HUES6 (cell line): Measurements from ENCODE around the gene MALT1.
A peak's percentile ranks its signal among the peaks of the same experiment; 100 is the strongest.
"Not testable (repeated sequence)": the region's sequence is repeated elsewhere in the genome, so short reads cannot be mapped to it uniquely, and the experiment has no call there.

Experiments
- H3K27ac ChIP-seq: 2 replicates; pipeline ENCODE4 v1.7.0; 2013; ENCODE audit warnings: low read depth, mild to moderate bottlenecking, low read length, inconsistent platforms
- H3K27me3 ChIP-seq: 2 replicates; pipeline ENCODE4 v1.6.1; 2013; ENCODE audit warnings: low read length; ENCODE audit not compliant: control insufficient read depth, insufficient read depth
- H3K36me3 ChIP-seq: 2 replicates; pipeline ENCODE4 v1.6.1; 2013; ENCODE audit warnings: low read length; ENCODE audit not compliant: control insufficient read depth, insufficient read depth
- H3K4me1 ChIP-seq: 2 replicates; pipeline ENCODE4 v1.6.1; 2013; ENCODE audit warnings: low read length; ENCODE audit not compliant: control insufficient read depth, insufficient read depth
- H3K4me3 ChIP-seq: 2 replicates; pipeline ENCODE4 v1.5.1; 2013; ENCODE audit warnings: low read depth, low read length
- H3K9ac ChIP-seq: one replicate; pipeline ENCODE4 v1.6.1; 2013; ENCODE audit warnings: mild to moderate bottlenecking, low read length
- H3K9me3 ChIP-seq: 2 replicates; pipeline ENCODE4 v1.6.1; 2013; ENCODE audit warnings: low read depth, low read length; ENCODE audit not compliant: control insufficient read depth, insufficient read depth

Gene MALT1

DNA sequence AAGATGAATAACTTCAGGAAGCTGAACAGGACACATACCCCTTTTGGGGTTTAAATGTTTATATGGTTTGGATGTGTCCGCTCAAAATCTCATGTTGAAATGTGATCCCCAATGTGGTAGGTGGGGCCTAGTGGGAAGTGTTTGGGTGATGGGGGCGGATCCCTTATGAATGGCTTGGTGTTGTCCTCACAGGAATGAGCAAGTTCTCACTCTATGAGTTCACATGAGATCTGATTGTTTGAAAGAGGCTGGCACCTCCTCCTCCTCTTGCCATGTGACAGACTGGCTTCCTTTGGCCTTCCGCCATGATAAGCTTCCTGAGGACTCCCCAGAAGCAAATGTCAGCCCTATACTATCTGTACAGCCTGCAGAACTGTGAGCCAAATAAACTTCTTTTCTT lies 104.8 kb downstream of the MALT1 start:
- Histone ChIP-seq H3K36me3 (no peaks in the 10 kb centered on the region), H3K4me3 (no peak overlapping the region), H3K9ac (no peak overlapping the region), H3K4me1 (no peaks in the 10 kb centered on the region), H3K9me3 (no peaks in the 10 kb centered on the region), H3K27ac (no peak overlapping the region), H3K27me3 (no peaks in the 10 kb centered on the region)

DNA sequence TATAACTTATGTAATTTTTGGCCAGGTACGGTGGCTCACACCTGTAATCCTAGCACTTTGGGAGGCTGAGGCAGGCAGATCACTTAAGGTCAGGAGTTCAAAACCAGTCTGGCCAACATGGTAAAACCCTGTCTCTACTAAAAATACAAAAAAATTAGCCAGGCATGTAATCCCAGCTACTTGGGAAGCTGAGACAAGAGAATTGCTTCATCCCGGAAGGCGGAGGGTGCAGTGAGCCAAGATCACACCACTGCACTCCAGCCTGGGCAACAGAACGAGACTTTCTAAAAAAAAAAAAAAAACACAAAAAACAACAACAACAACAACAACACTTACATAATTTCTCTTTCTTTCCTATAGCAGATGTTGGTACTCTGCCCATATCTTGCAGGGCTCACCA lies 105.3 kb downstream of the MALT1 start:
- H3K27me3 ChIP-seq, H3K4me3 ChIP-seq, H3K9me3 ChIP-seq, H3K4me1 ChIP-seq, H3K27ac ChIP-seq, H3K9ac ChIP-seq, H3K36me3 ChIP-seq: not testable (repeated sequence)

DNA sequence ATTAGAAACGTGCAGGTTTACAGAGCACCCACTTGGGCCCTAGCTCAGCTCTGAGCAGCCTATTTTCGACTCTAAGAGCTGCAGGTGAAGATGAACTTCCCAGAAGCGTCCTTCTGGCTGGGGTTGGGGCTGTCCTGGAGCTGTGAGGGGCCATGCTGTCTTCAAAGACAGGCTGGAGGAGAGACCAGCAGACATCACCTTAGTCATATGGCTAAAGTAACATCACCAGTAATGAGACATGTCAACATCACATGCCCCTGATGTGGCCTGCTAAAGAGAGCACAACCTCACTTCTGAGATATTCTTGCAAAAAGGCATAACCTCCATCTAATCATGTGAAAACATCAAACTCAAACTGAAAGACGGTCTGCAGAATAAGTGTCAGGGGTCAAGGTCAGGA lies 106.2 kb downstream of the MALT1 start:
- Histone ChIP-seq H3K36me3 (no peaks in the 10 kb centered on the region), H3K9ac (no peak overlapping the region), H3K4me1 (0 out of 2 replicates have a peak, but pooled peaks cover 2% of the 10 kb centered on the region), H3K27me3 (no peaks in the 10 kb centered on the region), H3K27ac (no peak overlapping the region), H3K4me3 (no peak overlapping the region), H3K9me3 (no peaks in the 10 kb centered on the region)

DNA sequence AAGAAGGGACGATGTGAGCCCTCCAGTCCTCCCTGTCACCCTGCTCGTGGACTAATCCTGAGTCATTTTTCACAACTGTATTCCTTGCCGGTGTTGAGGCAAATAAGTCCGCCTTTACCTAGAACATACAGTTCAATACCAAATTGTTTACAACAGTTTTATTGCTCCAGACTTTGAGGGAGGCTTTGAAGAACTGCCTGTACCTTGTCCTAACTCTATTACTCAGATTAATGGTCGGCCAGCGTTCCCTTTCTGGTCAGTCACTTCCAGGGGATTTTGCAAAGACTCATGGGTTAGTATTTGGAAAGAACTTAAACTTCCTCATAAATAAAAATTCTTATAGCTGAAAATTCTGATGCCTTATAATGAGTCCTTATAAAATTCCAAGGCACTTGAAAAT lies 108.3 kb downstream of the MALT1 start:
- Histone ChIP-seq H3K9me3 (no peaks in the 10 kb centered on the region), H3K27me3 (no peaks in the 10 kb centered on the region), H3K4me1 (peaks cover 7% of the 10 kb centered on the region), H3K27ac (no peak overlapping the region), H3K36me3 (no peaks in the 10 kb centered on the region), H3K9ac (no peak overlapping the region), H3K4me3 (no peak overlapping the region)

DNA sequence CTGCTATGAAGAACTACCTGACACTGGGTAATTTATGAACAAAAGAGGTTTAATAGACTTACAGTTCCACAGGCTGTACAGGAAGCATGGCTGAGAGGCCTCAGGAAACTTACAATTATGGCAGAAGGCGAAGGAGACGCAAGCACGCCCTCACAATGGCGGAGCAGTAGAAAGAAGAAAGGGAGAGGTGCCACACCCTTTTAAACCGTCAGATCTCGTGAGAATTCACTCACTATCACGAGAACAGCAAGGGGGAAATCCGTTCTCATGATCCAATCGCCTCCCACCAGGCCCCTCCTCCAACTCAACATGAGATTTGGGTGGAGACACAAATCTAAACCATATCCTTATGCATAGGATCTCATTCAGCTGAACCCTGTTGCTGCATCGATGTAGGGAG lies 108.8 kb downstream of the MALT1 start:
- Histone ChIP-seq H3K9ac (no peak overlapping the region), H3K4me1 (peaks cover 12% of the 10 kb centered on the region), H3K27ac (no peak overlapping the region), H3K9me3 (no peaks in the 10 kb centered on the region), H3K27me3 (no peaks in the 10 kb centered on the region), H3K36me3 (no peaks in the 10 kb centered on the region), H3K4me3 (no peak overlapping the region)

DNA sequence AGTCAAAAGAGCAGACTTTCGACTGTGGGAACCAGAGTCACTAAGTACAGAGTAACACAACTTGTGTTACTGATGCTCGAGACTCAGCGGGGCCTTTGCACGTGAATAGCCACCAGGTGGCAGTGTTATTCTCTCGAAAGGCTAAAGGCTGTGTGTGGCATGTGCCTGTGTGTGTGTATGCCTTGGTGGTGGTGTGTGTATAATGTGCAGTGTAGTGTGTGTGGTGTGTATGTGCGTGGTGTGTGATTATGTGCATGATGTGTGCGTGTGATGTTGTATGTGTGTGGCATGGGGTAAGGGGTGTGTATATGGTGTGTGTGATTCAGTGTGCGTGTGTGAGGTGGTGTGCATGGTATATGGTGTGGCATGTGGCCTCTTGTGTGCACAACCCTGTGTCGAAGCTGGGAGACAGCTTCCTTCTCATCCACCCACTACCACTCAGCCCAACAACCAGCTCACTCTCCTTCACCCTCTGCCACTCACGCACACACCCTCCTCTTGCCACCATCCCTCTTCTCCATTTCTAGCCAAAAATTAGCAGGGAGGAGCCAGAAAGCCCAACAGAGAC lies 110.4 kb downstream of the MALT1 start:
- H3K4me1 ChIP-seq = peaks cover 21% of the 10 kb centered on the region
- H3K9me3 ChIP-seq = no peaks in the 10 kb centered on the region
- no peaks in the 10 kb centered on the region for H3K27me3 ChIP-seq
- H3K9ac ChIP-seq = no peak overlapping the region
- H3K36me3 ChIP-seq = no peaks in the 10 kb centered on the region
- H3K4me3 ChIP-seq = no peak overlapping the region
- H3K27ac ChIP-seq = no peak overlapping the region

DNA sequence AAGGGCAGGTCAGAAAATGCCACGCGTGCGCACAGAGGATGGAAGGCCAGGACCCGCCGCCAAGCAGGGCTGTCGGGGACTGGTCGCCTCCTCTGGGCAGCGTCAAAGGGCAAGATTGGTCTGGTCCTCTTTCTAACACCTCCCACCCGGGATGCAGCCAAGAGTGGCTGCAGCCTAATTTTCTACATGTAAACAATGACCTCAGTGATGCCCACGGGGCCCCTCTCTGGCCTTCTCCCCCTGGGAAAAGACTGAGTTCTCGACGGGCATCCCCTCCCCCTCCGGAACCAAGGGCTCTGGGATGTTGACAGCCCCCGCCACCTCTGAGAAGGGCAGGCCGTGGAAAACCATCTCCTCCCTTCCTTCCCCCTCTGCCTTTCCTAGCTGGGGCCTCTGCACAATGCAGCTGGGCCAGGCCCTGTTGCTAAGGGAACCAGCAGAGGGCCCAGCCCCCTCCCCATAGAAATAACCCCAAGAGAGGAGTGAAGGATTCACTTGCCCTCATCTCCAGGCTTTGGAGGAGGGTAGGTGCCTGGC lies 113.4 kb downstream of the MALT1 start:
- peak overlapping the region; percentile 71 for H3K9ac ChIP-seq
- H3K4me3 ChIP-seq = no peak overlapping the region
- H3K9me3 ChIP-seq = no peaks in the 10 kb centered on the region
- peaks cover 36% of the 10 kb centered on the region for H3K4me1 ChIP-seq
- H3K27me3 ChIP-seq = no peaks in the 10 kb centered on the region
- no peaks in the 10 kb centered on the region for H3K36me3 ChIP-seq
- H3K27ac ChIP-seq = peak overlapping the region; percentile 81; the same call in 1 of the 2 replicates

DNA sequence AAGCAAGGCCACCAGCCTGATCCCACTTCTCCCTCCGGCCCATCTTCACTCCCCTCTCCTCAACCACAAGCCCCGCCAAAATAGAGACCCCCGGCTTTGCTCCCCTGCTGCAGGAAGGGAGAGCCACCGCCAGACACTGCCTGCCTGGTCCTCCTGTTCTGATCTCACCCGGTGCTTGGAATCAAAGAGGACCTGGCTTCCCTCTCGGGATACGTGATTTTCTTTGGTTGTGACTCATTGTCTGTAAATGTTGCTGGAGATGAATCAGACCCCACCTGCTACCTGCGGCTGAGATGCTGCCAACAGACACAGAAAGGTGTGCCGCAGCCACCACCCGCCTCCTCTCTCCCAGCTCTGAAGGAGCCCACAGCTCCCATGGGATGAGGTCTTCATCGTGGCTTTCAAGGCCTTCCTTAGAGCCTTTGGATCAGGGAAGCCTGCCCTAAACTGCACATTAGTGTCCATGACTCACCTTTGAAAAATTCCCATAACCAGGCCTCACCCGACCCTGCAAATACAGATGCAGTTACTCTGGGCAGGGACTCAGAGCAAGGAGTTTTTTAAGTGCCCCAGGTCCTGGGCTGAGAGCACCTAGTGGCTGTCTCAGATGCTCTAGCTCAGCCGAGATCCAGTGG lies 114.0 kb downstream of the MALT1 start:
- H3K9ac ChIP-seq = peak overlapping the region; percentile 71
- no peaks in the 10 kb centered on the region for H3K36me3 ChIP-seq
- peak overlapping the region; percentile 81; the same call in 1 of the 2 replicates for H3K27ac ChIP-seq
- H3K4me3 ChIP-seq = no peak overlapping the region
- no peaks in the 10 kb centered on the region for H3K9me3 ChIP-seq
- H3K4me1 ChIP-seq = peaks cover 42% of the 10 kb centered on the region
- no peaks in the 10 kb centered on the region for H3K27me3 ChIP-seq

DNA sequence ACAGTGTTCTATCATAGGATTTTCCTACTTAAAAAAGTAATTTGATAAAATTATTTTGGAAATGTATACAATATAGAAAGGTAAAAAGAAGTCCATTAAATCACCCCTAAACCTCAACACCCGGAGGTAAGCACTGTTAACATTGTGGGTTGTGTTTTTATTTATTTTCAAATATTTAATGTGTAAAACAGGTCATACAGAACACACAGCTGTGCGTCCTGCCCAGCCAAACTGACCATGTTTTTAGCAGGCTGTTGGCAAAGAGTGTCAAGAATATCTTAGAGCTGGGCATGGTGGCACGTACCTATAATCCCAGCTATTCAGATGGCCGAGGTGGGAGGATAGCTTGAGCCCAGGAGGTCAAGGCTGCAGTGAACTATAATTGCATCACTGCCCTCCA lies 114.6 kb downstream of the MALT1 start:
- no peaks in the 10 kb centered on the region for H3K36me3 ChIP-seq
- no peak overlapping the region for H3K9ac ChIP-seq
- no peak overlapping the region for H3K4me3 ChIP-seq
- H3K27me3 ChIP-seq = no peaks in the 10 kb centered on the region
- peaks cover 44% of the 10 kb centered on the region for H3K4me1 ChIP-seq
- no peaks in the 10 kb centered on the region for H3K9me3 ChIP-seq
- peak overlapping the region; percentile 81; the same call in 1 of the 2 replicates for H3K27ac ChIP-seq

DNA sequence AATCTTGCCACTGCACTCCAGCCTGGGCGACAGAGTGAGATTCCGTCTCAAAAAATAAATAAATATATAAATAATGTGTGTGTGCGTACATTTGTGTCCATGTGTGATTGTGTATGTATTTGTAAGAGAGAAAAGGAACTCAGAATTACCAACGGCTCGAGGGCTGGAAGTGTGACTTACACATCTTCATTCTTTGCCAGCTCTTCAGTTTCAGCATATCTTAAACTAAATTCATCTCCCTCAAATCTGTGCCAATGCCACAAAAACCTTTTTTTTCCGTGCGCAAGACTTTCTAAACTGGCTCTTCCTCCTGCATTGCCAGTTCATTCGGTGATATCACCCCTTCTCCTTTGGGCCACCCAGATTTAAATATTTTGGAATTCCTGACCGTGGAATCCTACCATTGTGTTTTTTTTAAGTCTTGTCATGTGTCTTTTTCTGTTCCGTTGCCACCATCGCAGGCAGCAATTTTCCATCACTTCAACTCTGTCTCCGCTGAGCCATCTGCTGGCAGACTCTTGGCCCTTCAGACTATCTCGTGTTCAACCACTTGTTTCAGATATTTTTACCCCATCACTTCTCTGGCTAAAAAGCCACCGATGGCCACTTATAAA lies 116.4 kb downstream of the MALT1 start:
- Histone ChIP-seq H3K27ac (no peak overlapping the region), H3K4me3 (no peak overlapping the region), H3K4me1 (peaks cover 42% of the 10 kb centered on the region), H3K27me3 (no peaks in the 10 kb centered on the region), H3K9ac (no peak overlapping the region), H3K9me3 (no peaks in the 10 kb centered on the region), H3K36me3 (no peaks in the 10 kb centered on the region)

DNA sequence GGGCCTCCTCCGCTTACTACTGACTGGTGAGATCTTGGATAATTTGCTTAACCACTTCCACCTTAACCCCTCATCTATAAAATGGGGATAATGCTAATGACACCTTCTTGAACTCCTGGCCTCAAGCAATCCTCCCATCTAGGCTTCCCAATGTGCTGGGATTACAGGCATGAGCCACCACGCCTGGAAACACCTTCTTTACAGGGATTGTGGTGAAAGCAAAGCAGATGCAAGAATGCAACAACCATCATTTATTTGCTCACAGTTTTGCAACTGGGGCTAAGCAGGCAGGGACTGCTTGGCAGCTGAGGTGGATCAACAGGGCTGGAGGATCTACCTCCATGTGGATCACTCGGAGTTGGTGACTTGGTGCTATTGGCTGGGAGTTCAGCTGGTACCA lies 117.2 kb downstream of the MALT1 start:
- peaks cover 42% of the 10 kb centered on the region for H3K4me1 ChIP-seq
- H3K4me3 ChIP-seq = no peak overlapping the region
- H3K27ac ChIP-seq = no peak overlapping the region
- H3K9me3 ChIP-seq = no peaks in the 10 kb centered on the region
- no peaks in the 10 kb centered on the region for H3K27me3 ChIP-seq
- H3K9ac ChIP-seq = peak overlapping the region; percentile 10
- H3K36me3 ChIP-seq = no peaks in the 10 kb centered on the region
